Esophagus muscularis mucosa (tissue), 4 donors: Measurements from ENCODE around the gene CALML4.

ENCODE experiments used
- EP300 ChIP-seq: sonication (generic); formaldehyde crosslinking; IDR thresholded peaks from one replicate; pipeline ENCODE4 v1.6.1; 2017; ENCODE audit warnings: antibody characterized with exemption
- POLR2A ChIP-seq: fragments of 450-650 bp; IDR thresholded peaks from one replicate; pipeline ENCODE4 v1.6.1; 2017; ENCODE audit warnings: antibody characterized with exemption, moderate library complexity, mild to moderate bottlenecking, low read depth
- TF ChIP-seq, protein P1 (sequence below), 3 experiments: fragments of 200-600 bp in 2 of 3; fragments of 450-650 bp in 1 of 3; sonication (generic) in 2 of 3; IDR thresholded peaks; one replicate each; pipeline ENCODE4 v1.5.1; 2017 to 2019; ENCODE audit warnings: antibody characterized with exemption in 3 of 3, mild to moderate bottlenecking in 2 of 3, moderate library complexity in 1 of 3

DNA sequence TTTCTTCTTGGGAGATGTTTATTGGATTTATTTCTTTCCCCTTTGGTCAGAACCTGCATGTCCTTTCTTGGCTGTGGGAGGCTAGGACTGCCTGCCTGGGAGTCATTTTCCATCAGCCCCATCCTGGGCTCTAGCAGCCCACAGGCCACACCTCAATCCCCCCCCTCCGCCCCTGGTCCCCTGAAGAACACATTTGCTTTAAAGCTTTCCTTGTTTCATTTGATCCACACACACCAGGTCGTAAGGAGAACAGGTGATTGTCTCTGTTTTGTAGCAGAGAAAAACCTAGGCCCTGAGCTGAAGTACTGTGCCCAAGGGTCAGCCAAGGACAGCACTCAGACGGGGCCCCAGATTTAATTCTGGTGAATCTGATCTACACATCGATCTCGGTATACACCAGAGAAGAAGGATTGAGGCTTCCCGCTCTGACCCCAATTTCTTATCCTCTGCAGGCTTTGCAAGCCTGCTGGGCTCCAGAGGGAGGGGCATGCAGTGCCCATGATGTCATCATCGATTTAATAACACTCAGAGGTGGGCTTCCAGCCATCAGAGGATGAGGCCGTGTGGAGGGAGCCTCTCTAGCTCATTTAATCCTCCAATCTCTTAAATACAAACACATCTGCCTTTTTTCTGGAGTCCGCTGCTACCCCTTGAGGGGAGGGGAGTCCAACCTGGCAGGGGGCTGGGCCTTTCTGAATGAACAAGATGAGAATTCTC, 26.1 kb upstream of the CALML4 start:
- TF ChIP-seq, protein P1, sequence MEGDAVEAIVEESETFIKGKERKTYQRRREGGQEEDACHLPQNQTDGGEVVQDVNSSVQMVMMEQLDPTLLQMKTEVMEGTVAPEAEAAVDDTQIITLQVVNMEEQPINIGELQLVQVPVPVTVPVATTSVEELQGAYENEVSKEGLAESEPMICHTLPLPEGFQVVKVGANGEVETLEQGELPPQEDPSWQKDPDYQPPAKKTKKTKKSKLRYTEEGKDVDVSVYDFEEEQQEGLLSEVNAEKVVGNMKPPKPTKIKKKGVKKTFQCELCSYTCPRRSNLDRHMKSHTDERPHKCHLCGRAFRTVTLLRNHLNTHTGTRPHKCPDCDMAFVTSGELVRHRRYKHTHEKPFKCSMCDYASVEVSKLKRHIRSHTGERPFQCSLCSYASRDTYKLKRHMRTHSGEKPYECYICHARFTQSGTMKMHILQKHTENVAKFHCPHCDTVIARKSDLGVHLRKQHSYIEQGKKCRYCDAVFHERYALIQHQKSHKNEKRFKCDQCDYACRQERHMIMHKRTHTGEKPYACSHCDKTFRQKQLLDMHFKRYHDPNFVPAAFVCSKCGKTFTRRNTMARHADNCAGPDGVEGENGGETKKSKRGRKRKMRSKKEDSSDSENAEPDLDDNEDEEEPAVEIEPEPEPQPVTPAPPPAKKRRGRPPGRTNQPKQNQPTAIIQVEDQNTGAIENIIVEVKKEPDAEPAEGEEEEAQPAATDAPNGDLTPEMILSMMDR (IDR thresholded peaks at IDR 0.05), result no peak
- no peak for TF ChIP-seq EP300
- TF ChIP-seq POLR2A, result no peak
